HG03342 (cell line): ENCODE measurements around the gene KCNH1.

Experiments used
- ATAC-seq: cut with Tn5 transposase; IDR thresholded peaks from one replicate; pipeline ENCODE4 v1.9.1; 2021; ENCODE audit warnings: mild to moderate bottlenecking, moderate library complexity; ENCODE audit not compliant: unreplicated experiment

KCNH1 gene

GRCh38 chr1:210932104-210932503 is 201.8 kb downstream of the KCNH1 start:
- ATAC-seq = no peak

GRCh38 chr1:210922666-210923065 is 211.3 kb downstream of the KCNH1 start:
- ATAC-seq = no peak

GRCh38 chr1:210920716-210921694 is 212.9 kb downstream of the KCNH1 start:
- ATAC-seq = no peak

GRCh38 chr1:210920258-210920657 is 213.7 kb downstream of the KCNH1 start:
- no peak for ATAC-seq

GRCh38 chr1:210918893-210919292 is 215.1 kb downstream of the KCNH1 start:
- no peak for ATAC-seq

- ATAC-seq = no peak
Measured at GRCh38 chr1:210917560-210918169, 216.3 kb downstream of the KCNH1 start.

- ATAC-seq = no peak
Measured at GRCh38 chr1:210916548-210916947, 217.4 kb downstream of the KCNH1 start.

GRCh38 chr1:210915890-210916507 is 217.9 kb downstream of the KCNH1 start:
- ATAC-seq = no peak

- no peak for ATAC-seq
Measured at GRCh38 chr1:210912752-210913151, 221.2 kb downstream of the KCNH1 start.

- ATAC-seq = no peak
Measured at GRCh38 chr1:210910020-210910575, 223.8 kb downstream of the KCNH1 start.

GRCh38 chr1:210908791-210909190 is 225.2 kb downstream of the KCNH1 start:
- ATAC-seq = no peak

- no peak for ATAC-seq
Measured at GRCh38 chr1:210908257-210908656, 225.7 kb downstream of the KCNH1 start.

- no peak for ATAC-seq
Measured at GRCh38 chr1:210907251-210907805, 226.6 kb downstream of the KCNH1 start.

GRCh38 chr1:210905944-210906453 is 227.9 kb downstream of the KCNH1 start:
- no peak for ATAC-seq

- no peak for ATAC-seq
Measured at GRCh38 chr1:210905365-210905904, 228.5 kb downstream of the KCNH1 start.

- ATAC-seq = no peak
Measured at GRCh38 chr1:210901981-210902770, 231.8 kb downstream of the KCNH1 start.

GRCh38 chr1:210900820-210901219 is 233.1 kb downstream of the KCNH1 start:
- no peak for ATAC-seq

GRCh38 chr1:210900079-210900478 is 233.9 kb downstream of the KCNH1 start:
- no peak for ATAC-seq

- no peak for ATAC-seq
Measured at GRCh38 chr1:210899676-210900075, 234.3 kb downstream of the KCNH1 start.

- ATAC-seq = no peak
Measured at GRCh38 chr1:210898473-210898872, 235.5 kb downstream of the KCNH1 start.
